Activated T-cell treated with anti-CD3 and anti-CD28 coated beads, Interleukin-2, amount 50 U/mL, for 72 hours (primary cell): ENCODE results near the gene ADAMTSL5. TPM values are rescaled to one million over a fixed set of nuclear protein-coding genes. Genes with fewer than 3 reads are reported as not detected.
A peak's percentile ranks its signal among the peaks of the same experiment; 100 is the strongest.
"Not testable (repeated sequence)": the region's sequence is repeated elsewhere in the genome, so short reads cannot be mapped to it uniquely, and the experiment has no call there.

Source experiments
- ATAC-seq, 2 donors: fragments of 150-1000 bp; cut with Tn5 transposase; replicated peaks in 1 of 2; 2 replicates each; pipeline ENCODE4 v1.10.0; 2021; ENCODE audit warnings: moderate library complexity in 2 of 2, mild to moderate bottlenecking in 1 of 2
- DNase-seq, 2 donors: peaks; one replicate each; pipeline ENCODE4 v3.0.0; 2021 to 2022; ENCODE audit warnings: mixed read lengths in 1 of 2
- H3K27ac Mint-ChIP-seq: one replicate; pipeline ENCODE4 v1.8.0; 2022; ENCODE audit warnings: mild to moderate bottlenecking, moderate library complexity, mixed read lengths
- H3K27me3 Mint-ChIP-seq: one replicate; pipeline ENCODE4 v1.8.0; 2022; ENCODE audit warnings: low read depth, mixed read lengths
- H3K36me3 Mint-ChIP-seq, 2 donors: one replicate each; pipeline ENCODE4 v1.8.0; 2022; ENCODE audit warnings: mixed read lengths in 2 of 2, mild to moderate bottlenecking in 1 of 2; ENCODE audit not compliant: insufficient read depth in 2 of 2
- H3K4me1 Mint-ChIP-seq: one replicate; pipeline ENCODE4 v1.8.0; 2022; ENCODE audit warnings: low read depth, mixed read lengths
- H3K4me3 Mint-ChIP-seq, 2 donors: one replicate each; pipeline ENCODE4 v1.8.0; 2022; ENCODE audit warnings: mild to moderate bottlenecking in 2 of 2, mixed read lengths in 2 of 2, moderate library complexity in 2 of 2
- H3K9me3 Mint-ChIP-seq, 2 donors: one replicate each; pipeline ENCODE4 v1.8.0; 2022; ENCODE audit warnings: mixed read lengths in 2 of 2
- total RNA-seq, 2 donors: library from RNA; stranded (reverse); gene quantifications; one replicate each; pipeline ENCODE4 v1.2.3, GENCODE V29; 2022

ADAMTSL5 gene
- total RNA-seq, 2 donors from 2014 or later: 4.3 to 5.5 TPM

- Mint-ChIP-seq H3K27me3 (peaks cover 7% of the 10 kb centered on the region), H3K9me3 (no peaks in the 10 kb centered on the region), H3K36me3 (no peaks in the 10 kb centered on the region), H3K27ac (no peak overlapping the region), H3K4me3 (no peak overlapping the region), H3K4me1 (peaks cover 23% of the 10 kb centered on the region)
- ATAC-seq: no peak
- no peak for DNase-seq
These were observed 7.8 kb downstream of the ADAMTSL5 start for GRCh38 chr19:1505012-1505411.

- no peaks in the 10 kb centered on the region for H3K9me3 Mint-ChIP-seq
- no peak for ATAC-seq
- peaks cover 7% of the 10 kb centered on the region for H3K27me3 Mint-ChIP-seq
- H3K4me1 Mint-ChIP-seq: peaks cover 20% of the 10 kb centered on the region
- no peak for DNase-seq
- H3K27ac Mint-ChIP-seq: no peak overlapping the region
- H3K4me3 Mint-ChIP-seq: peak overlapping the region in 1 of 2 donors; percentile 37
- no peaks in the 10 kb centered on the region for H3K36me3 Mint-ChIP-seq
These were observed 8.7 kb downstream of the ADAMTSL5 start for GRCh38 chr19:1503925-1504773.

- Mint-ChIP-seq H3K27ac (no peak overlapping the region), H3K9me3 (no peaks in the 10 kb centered on the region), H3K27me3 (peaks cover 7% of the 10 kb centered on the region), H3K36me3 (no peaks in the 10 kb centered on the region), H3K4me1 (peaks cover 15% of the 10 kb centered on the region), H3K4me3 (peak overlapping the region; percentile 55 to 57)
- ATAC-seq (peak; percentile 43 to 48), DNase-seq (peak; percentile 79 to 84)
These were observed 9.5 kb downstream of the ADAMTSL5 start for GRCh38 chr19:1503089-1503924.

- DNase-seq (no peak), ATAC-seq (no peak)
- Mint-ChIP-seq H3K27me3 (peaks cover 7% of the 10 kb centered on the region), H3K9me3 (no peaks in the 10 kb centered on the region), H3K4me3 (peak overlapping the region; percentile 50 to 57), H3K36me3 (no peaks in the 10 kb centered on the region), H3K4me1 (peaks cover 10% of the 10 kb centered on the region), H3K27ac (no peak overlapping the region)
These were observed 10.3 kb downstream of the ADAMTSL5 start for GRCh38 chr19:1502433-1503088.

DNA sequence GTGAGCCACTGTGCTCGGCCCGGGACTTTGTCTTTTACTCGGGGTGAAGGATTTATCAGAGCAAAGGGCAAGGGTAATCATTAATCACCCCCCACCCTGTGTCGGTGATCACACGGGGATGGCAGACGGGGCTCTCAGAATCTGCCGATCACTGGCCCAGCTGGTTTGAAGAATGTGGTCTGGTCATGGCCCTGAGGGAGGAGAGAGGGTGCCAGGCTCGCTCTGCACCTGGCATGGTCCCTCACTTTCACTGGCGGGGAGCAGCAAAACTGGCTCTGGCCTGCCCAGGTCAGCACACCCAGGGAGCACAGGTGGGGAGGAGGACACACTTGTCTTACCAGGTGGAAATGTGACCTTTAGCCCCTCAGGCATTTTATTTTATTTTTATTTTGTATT is 11.6 kb downstream of the ADAMTSL5 start:
- Mint-ChIP-seq H3K4me1 (peaks cover 7% of the 10 kb centered on the region), H3K36me3 (no peaks in the 10 kb centered on the region), H3K9me3 (no peaks in the 10 kb centered on the region), H3K27ac (no peak overlapping the region), H3K4me3 (no peak overlapping the region), H3K27me3 (peaks cover 7% of the 10 kb centered on the region)
- DNase-seq (no peak), ATAC-seq (no peak)

DNA sequence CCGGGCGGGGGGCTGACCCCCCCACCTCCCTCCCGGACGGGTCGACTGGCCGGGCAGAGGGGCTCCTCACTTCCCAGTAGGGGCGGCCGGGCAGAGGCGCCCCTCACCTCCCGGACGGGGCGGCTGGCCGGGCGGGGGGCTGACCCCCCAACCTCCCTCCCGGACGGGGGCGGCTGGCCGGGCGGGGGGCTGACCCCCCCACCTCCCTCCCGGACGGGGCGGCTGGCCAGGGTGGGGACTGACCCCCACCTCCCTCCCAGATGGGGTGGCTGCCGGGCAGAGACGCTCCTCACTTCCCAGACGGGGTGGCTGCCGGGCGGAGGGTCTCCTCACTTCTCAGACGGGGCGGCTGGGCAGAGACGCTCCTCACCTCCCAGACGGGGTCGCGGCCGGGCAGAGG is 13.6 kb downstream of the ADAMTSL5 start:
- not testable (repeated sequence) for H3K27ac Mint-ChIP-seq, ATAC-seq, H3K4me3 Mint-ChIP-seq, H3K9me3 Mint-ChIP-seq, H3K4me1 Mint-ChIP-seq, DNase-seq, H3K27me3 Mint-ChIP-seq, H3K36me3 Mint-ChIP-seq

DNA sequence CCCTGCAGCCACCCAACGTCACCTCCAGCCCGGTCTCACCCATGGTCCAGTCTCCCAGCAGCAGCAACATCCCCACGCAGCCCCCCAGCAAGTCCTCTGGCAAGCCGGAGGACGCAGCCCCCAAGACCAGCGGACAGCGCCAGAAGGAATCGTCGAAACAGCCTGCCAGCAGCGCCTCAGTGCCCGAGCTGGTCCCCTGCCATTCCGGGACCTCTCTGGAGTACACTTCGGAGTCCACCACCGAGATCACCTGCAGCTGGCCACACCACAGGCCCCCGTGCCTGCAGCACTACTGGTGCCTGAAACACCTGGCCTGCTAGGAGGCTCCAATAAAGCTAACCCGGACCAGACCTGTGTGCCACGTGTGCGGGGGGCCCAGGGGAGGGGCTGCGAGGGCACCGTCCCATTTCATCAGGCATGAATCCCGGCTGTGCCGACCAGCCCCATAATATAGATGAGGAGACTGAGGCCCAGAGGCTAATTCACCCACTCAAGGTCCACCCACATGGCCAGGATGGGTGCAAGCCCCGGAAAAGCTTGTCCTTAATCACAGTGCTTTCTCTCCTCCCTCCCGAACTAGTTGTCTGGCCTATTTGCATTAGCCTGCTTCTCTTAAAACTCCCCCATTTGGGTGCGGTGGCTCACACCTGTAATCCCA is 15.1 kb downstream of the ADAMTSL5 start:
- DNase-seq: no peak
- Mint-ChIP-seq H3K4me3 (no peak overlapping the region), H3K36me3 (no peaks in the 10 kb centered on the region), H3K9me3 (no peaks in the 10 kb centered on the region), H3K27me3 (peaks cover 3% of the 10 kb centered on the region), H3K27ac (no peak overlapping the region), H3K4me1 (peaks cover 2% of the 10 kb centered on the region)
- no peak for ATAC-seq

DNA sequence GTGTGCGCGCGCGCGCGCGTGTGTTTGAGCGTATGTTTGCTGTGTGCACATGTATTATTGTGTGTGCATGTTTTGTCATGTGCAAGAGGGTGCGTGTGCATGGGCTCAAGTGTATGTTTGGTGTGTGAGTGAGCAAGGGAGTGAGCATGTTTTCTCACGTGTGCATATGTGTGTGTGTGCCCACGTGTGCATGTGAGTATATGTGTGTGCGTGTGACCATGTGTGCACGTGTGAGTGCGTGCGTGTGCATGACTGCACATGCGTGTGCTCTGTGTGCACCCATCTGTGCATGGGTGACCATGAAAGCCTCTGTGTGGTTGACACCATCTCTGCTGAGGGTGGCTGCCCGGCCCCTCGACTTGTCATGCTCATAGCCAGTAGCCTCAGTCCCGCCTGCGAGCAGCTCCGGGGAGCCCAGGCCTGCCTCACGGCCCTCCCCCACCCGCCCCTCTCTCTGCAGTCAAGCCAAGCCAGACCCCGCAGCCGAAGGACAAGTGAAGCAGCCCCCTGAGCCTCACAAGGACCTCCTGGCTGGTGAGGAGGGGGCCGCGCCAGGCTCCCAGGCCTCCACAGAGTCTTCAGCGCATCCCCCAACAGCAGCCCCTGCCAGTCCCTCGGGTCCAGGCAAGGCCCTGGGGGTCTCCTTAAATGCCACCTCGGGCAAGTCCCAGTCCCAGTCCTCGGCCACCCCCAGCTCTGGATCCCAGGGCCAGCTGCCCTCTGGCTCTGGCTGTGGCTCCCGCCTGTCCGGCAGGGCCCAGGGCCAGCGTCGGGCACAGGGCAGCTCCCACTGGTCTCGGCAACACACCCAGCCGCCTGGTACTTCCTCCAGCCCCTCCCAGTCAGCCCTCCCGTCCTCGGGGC is 15.9 kb downstream of the ADAMTSL5 start:
- H3K4me1 Mint-ChIP-seq: peaks cover 2% of the 10 kb centered on the region
- DNase-seq (no peak), ATAC-seq (no peak)
- H3K9me3 Mint-ChIP-seq: no peaks in the 10 kb centered on the region
- H3K36me3 Mint-ChIP-seq: no peaks in the 10 kb centered on the region
- H3K27ac Mint-ChIP-seq: no peak overlapping the region
- no peak overlapping the region for H3K4me3 Mint-ChIP-seq
- peaks cover 8% of the 10 kb centered on the region for H3K27me3 Mint-ChIP-seq

GRCh38 chr19:1495799-1496713 is 16.8 kb downstream of the ADAMTSL5 start:
- ATAC-seq: no peak
- DNase-seq: no peak
- Mint-ChIP-seq H3K27me3 (peaks cover 12% of the 10 kb centered on the region), H3K4me3 (no peak overlapping the region), H3K4me1 (peaks cover 7% of the 10 kb centered on the region), H3K27ac (no peak overlapping the region), H3K36me3 (no peaks in the 10 kb centered on the region), H3K9me3 (no peaks in the 10 kb centered on the region)

DNA sequence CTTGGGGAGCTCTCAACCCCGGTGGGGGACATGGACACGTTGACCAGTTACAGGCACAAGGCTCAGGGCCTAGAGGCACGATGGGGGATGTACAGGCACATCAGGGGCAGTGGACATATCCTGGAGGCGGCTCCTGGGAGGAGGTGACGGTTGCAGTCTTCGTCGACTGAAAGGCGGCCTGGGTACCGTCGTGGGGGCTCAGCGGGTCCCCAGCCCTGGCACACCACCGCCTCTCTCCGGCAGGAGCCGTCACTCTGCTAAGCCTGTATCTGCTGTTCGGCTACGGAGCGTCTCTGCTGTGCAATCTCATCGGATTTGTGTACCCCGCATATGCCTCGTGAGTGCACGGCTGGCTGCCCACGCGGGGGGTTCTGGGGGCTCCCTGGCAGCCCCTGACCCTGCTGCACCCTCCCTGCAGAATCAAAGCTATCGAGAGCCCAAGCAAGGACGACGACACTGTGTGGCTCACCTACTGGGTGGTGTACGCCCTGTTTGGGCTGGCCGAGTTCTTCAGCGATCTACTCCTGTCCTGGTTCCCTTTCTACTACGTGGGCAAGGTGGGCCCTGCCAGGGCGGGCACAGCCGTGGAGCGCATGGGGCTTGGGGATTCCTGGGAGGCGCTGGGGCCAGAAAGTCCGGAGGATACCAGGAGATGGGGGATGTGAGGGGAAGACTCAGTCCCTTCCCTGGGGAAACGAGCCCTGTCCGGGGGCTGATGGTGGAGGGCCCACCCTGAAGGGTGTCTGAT is 17.6 kb downstream of the ADAMTSL5 start:
- no peaks in the 10 kb centered on the region for H3K9me3 Mint-ChIP-seq
- peaks cover 12% of the 10 kb centered on the region for H3K27me3 Mint-ChIP-seq
- DNase-seq (no peak), ATAC-seq (no peak)
- H3K4me1 Mint-ChIP-seq: peaks cover 7% of the 10 kb centered on the region
- no peaks in the 10 kb centered on the region for H3K36me3 Mint-ChIP-seq
- no peak overlapping the region for H3K27ac Mint-ChIP-seq
- H3K4me3 Mint-ChIP-seq: no peak overlapping the region
